Measurements from ENCODE around the gene GLYATL3.

GLYATL3 gene

GRCh38 chr6:49522710-49523593 lies 23.2 kb downstream of the GLYATL3 start:
- no peak for TF ChIP-seq CTCF (IDR thresholded peaks at IDR 0.05; ENCODE audit: insufficient read depth, low read depth, low read length, missing control alignments)
- DNase-seq (ENCODE audit: low read depth), result no peak
- H3K4me3 ChIP-seq (ENCODE audit: low read length), result no peak overlapping the region

- no peak for DNase-seq (ENCODE audit: low read depth)
- TF ChIP-seq CTCF (IDR thresholded peaks at IDR 0.05; ENCODE audit: insufficient read depth, low read depth, low read length, missing control alignments), result no peak
- H3K4me3 ChIP-seq (ENCODE audit: low read length), result no peak overlapping the region
These were observed 24.2 kb downstream of the GLYATL3 start for GRCh38 chr6:49523901-49524300.

- no peak overlapping the region for H3K4me3 ChIP-seq (ENCODE audit: low read length)
- no peak for TF ChIP-seq CTCF (IDR thresholded peaks at IDR 0.05; ENCODE audit: insufficient read depth, low read depth, low read length, missing control alignments)
- DNase-seq (ENCODE audit: low read depth), result no peak
These were observed 24.8 kb downstream of the GLYATL3 start for GRCh38 chr6:49524541-49524940.

- DNase-seq (ENCODE audit: low read depth), result no peak
These were observed 26.9 kb downstream of the GLYATL3 start for GRCh38 chr6:49526598-49526997.

GRCh38 chr6:49527320-49527719 lies 27.6 kb downstream of the GLYATL3 start:
- H3K4me3 ChIP-seq (ENCODE audit: low read length), result no peak overlapping the region
- TF ChIP-seq CTCF (IDR thresholded peaks at IDR 0.05; ENCODE audit: insufficient read depth, low read depth, low read length, missing control alignments), result no peak
- no peak for DNase-seq (ENCODE audit: low read depth)

More at GRCh38 chr6:49526598-49526997, 26.9 kb downstream of the GLYATL3 start:
- H3K4me3 ChIP-seq (ENCODE audit: low read length), result no peak overlapping the region
- TF ChIP-seq CTCF (IDR thresholded peaks at IDR 0.05; ENCODE audit: insufficient read depth, low read depth, low read length, missing control alignments), result no peak

GRCh38 chr6:49528571-49528970 lies 28.8 kb downstream of the GLYATL3 start:
- peak; percentile 77 for DNase-seq (ENCODE audit: low read depth)
- H3K4me3 ChIP-seq (ENCODE audit: low read length), result no peak overlapping the region
- no peak for TF ChIP-seq CTCF (IDR thresholded peaks at IDR 0.05; ENCODE audit: insufficient read depth, low read depth, low read length, missing control alignments)

Measured in epithelial cell of esophagus (primary cell).